Gastroesophageal sphincter (tissue), 4 donors: ENCODE measurements around the gene LACTBL1. TPM values are rescaled to one million over a fixed set of nuclear protein-coding genes. Genes with fewer than 3 reads are reported as not detected.

Source experiments
- ATAC-seq: fragments of 150-250 bp; one replicate; pipeline ENCODE4 v1.9.1; 2016; ENCODE audit warnings: mild to moderate bottlenecking, moderate library complexity
- H3K27ac ChIP-seq, 4 donors: fragments of 200-600 bp; sonication (generic) in 3 of 4; 1 replicate in 3 of 4; 2 replicates in 1 of 4; pipeline ENCODE4 v1.5.1; 2016 to 2019
- H3K27me3 ChIP-seq: fragments of 200-600 bp; sonication (generic); one replicate; pipeline ENCODE4 v1.5.1; 2019
- H3K36me3 ChIP-seq, 2 donors: fragments of 200-600 bp; sonication (generic); one replicate each; pipeline ENCODE4 v1.5.1; 2019; ENCODE audit warnings: control low read depth in 1 of 2
- H3K4me1 ChIP-seq, 3 donors: fragments of 200-600 bp; sonication (generic); 1 replicate in 2 of 3; 2 replicates in 1 of 3; pipeline ENCODE4 v1.5.1; 2016 to 2019; ENCODE audit warnings: control low read depth in 2 of 3
- H3K4me3 ChIP-seq, 2 donors: fragments of 200-600 bp; sonication (generic); one replicate each; pipeline ENCODE4 v1.5.1; 2019; ENCODE audit warnings: mild to moderate bottlenecking in 1 of 2, moderate library complexity in 1 of 2
- H3K9me3 ChIP-seq, 3 donors: fragments of 200-600 bp; sonication (generic); one replicate each; pipeline ENCODE4 v1.5.1; 2017 to 2019; ENCODE audit warnings: control low read depth in 2 of 3
- CTCF ChIP-seq, 4 experiments: fragments of 200-600 bp in 2 of 4; fragments of 450-650 bp in 2 of 4; sonication (generic) in 1 of 4; IDR thresholded peaks; one replicate each; pipeline ENCODE4 v1.5.1; 2017 to 2019; ENCODE audit warnings: antibody characterized with exemption in 4 of 4, mild to moderate bottlenecking in 2 of 4, moderate library complexity in 2 of 4
- EP300 ChIP-seq: sonication (generic); formaldehyde crosslinking; IDR thresholded peaks from one replicate; pipeline ENCODE4 v1.6.1; 2017; ENCODE audit warnings: antibody characterized with exemption, mild to moderate bottlenecking
- POLR2A ChIP-seq, 2 donors: fragments of 450-650 bp; IDR thresholded peaks; one replicate each; pipeline ENCODE4 v1.6.1; 2017; ENCODE audit warnings: antibody characterized with exemption in 2 of 2, mild to moderate bottlenecking in 2 of 2, moderate library complexity in 1 of 2
- POLR2AphosphoS5 ChIP-seq: sonication (generic); formaldehyde crosslinking; IDR thresholded peaks from one replicate; pipeline ENCODE4 v1.6.1; 2017; ENCODE audit warnings: antibody characterized with exemption
- WGBS, 2 donors: methylation state at CpG; one replicate each; pipeline ENCODE4 v1.1.5; 2018; ENCODE audit warnings: low coverage in 1 of 2; 5-methylcytosine and 5-hydroxymethylcytosine counted together
- total RNA-seq, 4 donors: library from RNA; depleted of rRNA; stranded (reverse); fragments of >200 nt; gene quantifications; one replicate each; pipeline ENCODE4 v1.1.0, GENCODE V29; 2016

LACTBL1 gene
- total RNA-seq, 4 donors from 2014 or later = not detected

- peaks cover 61% of the 10 kb centered on the region for H3K27me3 ChIP-seq
- WGBS, 2 donors = 74 to 100% methylated on average over 1 to 4 of the region's 9 CpGs
- no peak for TF ChIP-seq POLR2AphosphoS5
- TF ChIP-seq POLR2A (IDR thresholded peaks at IDR 0.05) = no peak
- TF ChIP-seq EP300 = no peak
- no peak for TF ChIP-seq CTCF (IDR thresholded peaks at IDR 0.05)
- no peak for ATAC-seq
- H3K4me1 ChIP-seq = peaks cover 0 to 2% (median 0%) of the 10 kb centered on the region in 3 donors
- no peaks in the 10 kb centered on the region for H3K9me3 ChIP-seq
- no peaks in the 10 kb centered on the region for H3K36me3 ChIP-seq
- no peak overlapping the region for H3K4me3 ChIP-seq
- H3K27ac ChIP-seq = no peak overlapping the region
Measured at GRCh38 chr1:22958556-22958955, 14.1 kb downstream of the LACTBL1 start.

GRCh38 chr1:22957066-22957465, 15.6 kb downstream of the LACTBL1 start:
- WGBS, 2 donors = 48 to 83% methylated on average over 3 of the region's 3 CpGs
- Histone ChIP-seq H3K4me3 (no peak overlapping the region), H3K4me1 (peaks cover 0 to 8% (median 0%) of the 10 kb centered on the region in 3 donors), H3K9me3 (no peaks in the 10 kb centered on the region), H3K27me3 (peaks cover 67% of the 10 kb centered on the region), H3K27ac (no peak overlapping the region), H3K36me3 (no peaks in the 10 kb centered on the region)
- ATAC-seq = no peak
- TF ChIP-seq CTCF (IDR thresholded peaks at IDR 0.05) (no peak), EP300 (no peak), POLR2AphosphoS5 (no peak), POLR2A (IDR thresholded peaks at IDR 0.05) (no peak)

- Histone ChIP-seq H3K4me3 (no peak overlapping the region), H3K27ac (no peak overlapping the region), H3K36me3 (no peaks in the 10 kb centered on the region), H3K4me1 (peaks cover 0 to 8% (median 0%) of the 10 kb centered on the region in 3 donors), H3K9me3 (no peaks in the 10 kb centered on the region), H3K27me3 (peaks cover 86% of the 10 kb centered on the region)
- ATAC-seq = no peak
- no peak for TF ChIP-seq EP300
- no peak for TF ChIP-seq CTCF (IDR thresholded peaks at IDR 0.05)
- no peak for TF ChIP-seq POLR2AphosphoS5
- TF ChIP-seq POLR2A (IDR thresholded peaks at IDR 0.05) = no peak
- WGBS, 2 donors = no CpG with 5 or more reads among the region's 7 CpGs
Measured at GRCh38 chr1:22955146-22955545, 17.5 kb downstream of the LACTBL1 start.

GRCh38 chr1:22953740-22954141, 18.9 kb downstream of the LACTBL1 start:
- no peak overlapping the region for H3K4me3 ChIP-seq
- no peak overlapping the region for H3K27ac ChIP-seq
- 60% methylated on average over 1 of the region's 38 CpGs; no CpG with 5 or more reads in 1 of the 2 donors for WGBS, 2 donors
- no peaks in the 10 kb centered on the region for H3K9me3 ChIP-seq
- H3K36me3 ChIP-seq = no peaks in the 10 kb centered on the region
- H3K4me1 ChIP-seq = peaks cover 0 to 8% (median 0%) of the 10 kb centered on the region in 3 donors
- peaks cover 79% of the 10 kb centered on the region for H3K27me3 ChIP-seq
- no peak for ATAC-seq
- no peak for TF ChIP-seq POLR2A (IDR thresholded peaks at IDR 0.05)
- TF ChIP-seq POLR2AphosphoS5 = no peak
- no peak for TF ChIP-seq CTCF (IDR thresholded peaks at IDR 0.05)
- no peak for TF ChIP-seq EP300

- TF ChIP-seq POLR2AphosphoS5 = no peak
- no peak for TF ChIP-seq CTCF (IDR thresholded peaks at IDR 0.05)
- TF ChIP-seq EP300 = no peak
- TF ChIP-seq POLR2A (IDR thresholded peaks at IDR 0.05) = no peak
- Histone ChIP-seq H3K27me3 (peaks cover 76% of the 10 kb centered on the region), H3K4me1 (peaks cover 0 to 8% (median 0%) of the 10 kb centered on the region in 3 donors), H3K27ac (no peak overlapping the region), H3K9me3 (no peaks in the 10 kb centered on the region), H3K36me3 (no peaks in the 10 kb centered on the region), H3K4me3 (no peak overlapping the region)
- no CpG with 5 or more reads among the region's 92 CpGs for WGBS, 2 donors
- ATAC-seq = no peak
Measured at GRCh38 chr1:22953057-22953739, 19.5 kb downstream of the LACTBL1 start.
